GM12878 (cell line): ENCODE measurements around the gene PHF14. TPM values are rescaled to one million over a fixed set of nuclear protein-coding genes. Genes with fewer than 3 reads are reported as not detected.

Experiments
- ATAC-seq: fragments of 200-7000 bp; cut with Tn5 transposase; 3 replicates; pipeline ENCODE4 v1.9.1; 2020; ENCODE audit warnings: mild to moderate bottlenecking, moderate library complexity
- BruUV-seq: library from RNA; stranded (reverse); fragments of 400-500 nt; replicated peaks from 2 replicates; lab custom pipeline; 2021; lab: Mats Ljungman, UMichigan
- CTCF ChIA-PET: fragments of 300-600 bp; sonication (Branson Sonifier 250); formaldehyde crosslinking; extraction: SDS; loops from one replicate; lab custom pipeline; 2021; ENCODE audit warnings: inconsistent platforms; lab: Yijun Ruan, JAX
- POLR2A ChIA-PET: fragments of 350-600 bp; formaldehyde crosslinking; extraction: SDS; loops from one replicate; lab custom pipeline; 2021; ENCODE audit warnings: inconsistent platforms; lab: Charles Lee
- RAD21 ChIA-PET: fragments of 300-600 bp; sonication (Branson Sonifier 250); formaldehyde crosslinking; loops from one replicate; lab custom pipeline; 2023; ENCODE audit warnings: antibody characterized with exemption; ENCODE audit not compliant: unreplicated experiment; lab: Charles Lee
- SMC1A ChIA-PET: fragments of 300-600 bp; sonication (Branson Sonifier 250); formaldehyde crosslinking; loops from one replicate; lab custom pipeline; 2023; ENCODE audit not compliant: unreplicated experiment, uncharacterized antibody; lab: Charles Lee
- DNase-seq: peaks from one replicate; pipeline ENCODE4 v3.0.0-alpha.2; 2011; ENCODE audit warnings: low read depth, low spot score
- FAIRE-seq: peaks from 3 replicates; lab custom pipeline; 2011; peaks lifted over from hg19 to GRCh38; lab: Jason Lieb, UNC
- H2AFZ ChIP-seq: 2 replicates; pipeline ENCODE4 v1.6.0; 2011; ENCODE audit warnings: low read depth, low read length, control low read depth; ENCODE audit not compliant: control insufficient read depth
- H3K27ac ChIP-seq: 2 replicates; pipeline ENCODE4 v1.5.1; 2011; ENCODE audit warnings: control low read depth; ENCODE audit not compliant: control insufficient read depth, insufficient read depth
- H3K27me3 ChIP-seq, 2 experiments: replicated peaks in 1 of 2; 2 replicates each; pipeline versions ENCODE4 v1.6.0 to v1.6.1; 2011; ENCODE audit warnings: low read length in 1 of 2; ENCODE audit not compliant: control insufficient read depth in 2 of 2, insufficient read depth in 2 of 2
- H3K36me3 ChIP-seq, 2 experiments: 2 replicates each; pipeline ENCODE4 v1.5.1; 2011; ENCODE audit warnings: low read length in 1 of 2; ENCODE audit not compliant: control insufficient read depth in 2 of 2, insufficient read depth in 2 of 2
- H3K4me1 ChIP-seq: 2 replicates; pipeline ENCODE4 v1.6.1; 2011; ENCODE audit warnings: mild to moderate bottlenecking, low read length, moderate library complexity, mixed read lengths; ENCODE audit not compliant: control insufficient read depth, insufficient read depth
- H3K4me2 ChIP-seq: 2 replicates; pipeline ENCODE4 v1.6.0; 2011; ENCODE audit warnings: control low read depth; ENCODE audit not compliant: control insufficient read depth, insufficient read depth
- H3K4me3 ChIP-seq: fragments of 200-600 bp; sonication (generic); 2 replicates; pipeline ENCODE4 v1.5.1; 2016
- H3K79me2 ChIP-seq: 2 replicates; pipeline ENCODE4 v1.6.0; 2011; ENCODE audit warnings: low read length; ENCODE audit not compliant: control insufficient read depth, insufficient read depth
- H3K9ac ChIP-seq: 2 replicates; pipeline ENCODE4 v1.8.0; 2011; ENCODE audit warnings: low read length, control low read depth, mixed read lengths; ENCODE audit not compliant: control insufficient read depth, insufficient read depth
- H3K9me3 ChIP-seq: replicated peaks from 3 replicates; pipeline ENCODE4 v1.5.1; 2011; ENCODE audit warnings: mild to moderate bottlenecking, low read length; ENCODE audit not compliant: control insufficient read depth, insufficient read depth
- H4K20me1 ChIP-seq: 2 replicates; pipeline ENCODE4 v1.6.0; 2011; ENCODE audit not compliant: control insufficient read depth, insufficient read depth
- CBX3 ChIP-seq: fragments of 200-600 bp; sonication (generic); IDR thresholded peaks from 2 replicates; pipeline ENCODE4 v1.6.1; 2016; ENCODE audit warnings: low read depth, borderline replicate concordance
- CEBPB ChIP-seq, 2 experiments: fragments of 150-350 bp in 1 of 2; IDR thresholded peaks; 2 replicates each; pipeline ENCODE4 v1.6.1; 2012 to 2014; ENCODE audit warnings: low read depth in 2 of 2, low read length in 2 of 2, borderline replicate concordance in 1 of 2, inconsistent platforms in 1 of 2
- EZH2 ChIP-seq: IDR thresholded peaks from 2 replicates; pipeline ENCODE4 v1.6.1; 2012; ENCODE audit warnings: low read depth, mild to moderate bottlenecking, control low read depth, inconsistent platforms, low read length, borderline replicate concordance; ENCODE audit not compliant: control insufficient read depth
- GABPA ChIP-seq: IDR thresholded peaks from 2 replicates; pipeline ENCODE4 v1.6.1; 2014; ENCODE audit warnings: antibody characterized with exemption, low read depth, mild to moderate bottlenecking, inconsistent platforms
- HCFC1 ChIP-seq: fragments of 150-350 bp; IDR thresholded peaks from 2 replicates; pipeline ENCODE4 v1.6.1; 2014; ENCODE audit warnings: low read length
- IKZF2 ChIP-seq, 2 experiments: fragments of 450-650 bp; IDR thresholded peaks; 2 replicates each; pipeline ENCODE4 v1.6.1; 2017; ENCODE audit warnings: mild to moderate bottlenecking in 2 of 2, moderate library complexity in 2 of 2
- MEF2B ChIP-seq: fragments of 450-650 bp; IDR thresholded peaks from 2 replicates; pipeline ENCODE4 v1.6.1; 2018; ENCODE audit warnings: mild to moderate bottlenecking, moderate library complexity; ENCODE audit not compliant: partially characterized antibody, poor library complexity, severe bottlenecking
- MTA2 ChIP-seq: fragments of 450-650 bp; IDR thresholded peaks from 2 replicates; pipeline ENCODE4 v1.6.1; 2016; ENCODE audit warnings: low read depth, mild to moderate bottlenecking, moderate library complexity
- NRF1 ChIP-seq: conservative IDR thresholded peaks from 2 replicates; pipeline ENCODE4 v1.6.1; 2011; ENCODE audit warnings: mild to moderate bottlenecking, low read depth, low read length, improper control_type of control experiment
- RAD51 ChIP-seq: fragments of 450-650 bp; IDR thresholded peaks from 2 replicates; pipeline ENCODE4 v1.6.1; 2016; ENCODE audit warnings: moderate library complexity, mild to moderate bottlenecking, inconsistent platforms
- RBBP5 ChIP-seq: fragments of 200-600 bp; sonication (generic); conservative IDR thresholded peaks from 2 replicates; pipeline ENCODE4 v1.6.1; 2016
- SP1 ChIP-seq: IDR thresholded peaks from one replicate; pipeline ENCODE4 v1.6.1; 2011; ENCODE audit warnings: low read depth, low read length
- TCF7 ChIP-seq: IDR thresholded peaks from 2 replicates; pipeline ENCODE4 v1.6.1; 2014; ENCODE audit warnings: antibody characterized with exemption, borderline replicate concordance
- YBX1 ChIP-seq: fragments of 450-650 bp; IDR thresholded peaks from 2 replicates; pipeline ENCODE4 v1.6.1; 2016; ENCODE audit warnings: antibody characterized with exemption
- YY1 ChIP-seq: IDR thresholded peaks from 2 replicates; pipeline ENCODE4 v1.6.1; 2011; ENCODE audit warnings: low read depth, mild to moderate bottlenecking, low read length
- ZBTB11 ChIP-seq: fragments of 450-650 bp; formaldehyde crosslinking; IDR thresholded peaks from 2 replicates; pipeline ENCODE4 v1.5.0; 2022; ENCODE audit warnings: mild to moderate bottlenecking, missing genetic modification characterization
- ZBTB4 ChIP-seq: fragments of 450-650 bp; formaldehyde crosslinking; IDR thresholded peaks from 2 replicates; pipeline ENCODE4 v1.4.0; 2022; ENCODE audit warnings: mild to moderate bottlenecking, moderate library complexity
- WGBS: methylation state at CpG from one replicate; pipeline ENCODE4 v1.1.6; 2016; ENCODE audit warnings: low lambda C conversion rate; ENCODE audit not compliant: insufficient replicate concordance, insufficient coverage; ENCODE audit errors: missing lambda C conversion rate; 5-methylcytosine and 5-hydroxymethylcytosine counted together
- in situ Hi-C: fragments of 300-500 bp; cut with MboI; formaldehyde crosslinking; loops from 9 replicates; pipeline ENCODE4 v1.14.3; 2018; ENCODE audit warnings: mixed read lengths
- intact Hi-C: fragments of 100-400 bp; cut with micrococcal nuclease; formaldehyde crosslinking; loops from one replicate; pipeline ENCODE4 v1.14.2; 2022; ENCODE audit not compliant: unreplicated experiment
- polyA plus RNA-seq, 11 experiments: library from polyadenylated mRNA; depleted of rRNA in 4 of 11; unstranded in 6 of 11; stranded (reverse) in 5 of 11; fragments of >200 nt; fragmentation: Nextera tagmentation in 4 of 11; fragmentation: Illumina TruSeq in 1 of 11; extraction: Ambion mirVana in 4 of 11; extraction: Trizol in 1 of 11; gene quantifications; 1 replicate in 1 of 11; 2 replicates in 10 of 11; pipeline versions ENCODE4 v1.2.1 to v1.2.3, GENCODE V29; 2011 to 2016; ENCODE audit warnings: inconsistent platforms in 2 of 11, missing spikeins in 2 of 11, low read depth in 1 of 11
- total RNA-seq, 4 experiments: library from RNA; depleted of rRNA in 3 of 4; stranded (reverse); fragments of >200 nt in 3 of 4; fragmentation: Illumina TruSeq in 1 of 4; extraction: Trizol in 1 of 4; gene quantifications; 2 replicates each; pipeline versions ENCODE4 v1.2.1 to v1.2.3, GENCODE V29; 2013 to 2021

PHF14 gene
- total and polyA plus RNA-seq, 10 of the 15 experiments (the other 5 are each of a cell fraction or from before 2014, with no cell fraction given): 21.3 to 47.1 (median 29.9) TPM

GRCh38 chr7:10924370-10924769 lies 49.3 kb upstream of the PHF14 start:
- DNase-seq (no peak), ATAC-seq (no peak), FAIRE-seq (no peak)
- Histone ChIP-seq H3K4me3 (no peak overlapping the region), H3K4me2 (no peak overlapping the region), H3K4me1 (no peaks in the 10 kb centered on the region), H3K36me3 (no peaks in the 10 kb centered on the region), H4K20me1 (no peaks in the 10 kb centered on the region), H3K27ac (no peak overlapping the region), H3K27me3 (no peaks in the 10 kb centered on the region), H3K9me3 (no peaks in the 10 kb centered on the region), H3K9ac (no peak overlapping the region), H2AFZ (no peak overlapping the region), H3K79me2 (no peaks in the 10 kb centered on the region)
- SMC1A ChIA-PET: interaction anchor here (1.2 kb wide), 1 partner anchor 13 kb away, joined by 3 read pairs; no protein-coding TSS in a partner anchor
- CTCF ChIA-PET: no interaction called here
- RAD21 ChIA-PET: no interaction called here
- intact Hi-C loops (no loop called here), in situ Hi-C loops (no loop called here)
- 31% methylated on average over 2 of the region's 2 CpGs for WGBS
- TF ChIP-seq NRF1 (no peak), IKZF2 (IDR thresholded peaks at IDR 0.05) (no peak), TCF7 (no peak), MTA2 (no peak), ZBTB11 (CRISPR knock-in tag) (no peak), EZH2 (no peak), ZBTB4 (no peak), RAD51 (no peak), CBX3 (no peak), RBBP5 (no peak), MEF2B (no peak), YY1 (no peak), HCFC1 (no peak), GABPA (no peak), SP1 (no peak), CEBPB (IDR thresholded peaks at IDR 0.05; ENCODE audit: borderline replicate concordance in 1 of 2, low read depth in 2 of 2, low read length in 2 of 2) (no peak), YBX1 (no peak)
- BruUV-seq: no TSS peak
- POLR2A ChIA-PET: no interaction called here
